ENCODE measurements around the gene RASL10B.

The RASL10B gene

DNA sequence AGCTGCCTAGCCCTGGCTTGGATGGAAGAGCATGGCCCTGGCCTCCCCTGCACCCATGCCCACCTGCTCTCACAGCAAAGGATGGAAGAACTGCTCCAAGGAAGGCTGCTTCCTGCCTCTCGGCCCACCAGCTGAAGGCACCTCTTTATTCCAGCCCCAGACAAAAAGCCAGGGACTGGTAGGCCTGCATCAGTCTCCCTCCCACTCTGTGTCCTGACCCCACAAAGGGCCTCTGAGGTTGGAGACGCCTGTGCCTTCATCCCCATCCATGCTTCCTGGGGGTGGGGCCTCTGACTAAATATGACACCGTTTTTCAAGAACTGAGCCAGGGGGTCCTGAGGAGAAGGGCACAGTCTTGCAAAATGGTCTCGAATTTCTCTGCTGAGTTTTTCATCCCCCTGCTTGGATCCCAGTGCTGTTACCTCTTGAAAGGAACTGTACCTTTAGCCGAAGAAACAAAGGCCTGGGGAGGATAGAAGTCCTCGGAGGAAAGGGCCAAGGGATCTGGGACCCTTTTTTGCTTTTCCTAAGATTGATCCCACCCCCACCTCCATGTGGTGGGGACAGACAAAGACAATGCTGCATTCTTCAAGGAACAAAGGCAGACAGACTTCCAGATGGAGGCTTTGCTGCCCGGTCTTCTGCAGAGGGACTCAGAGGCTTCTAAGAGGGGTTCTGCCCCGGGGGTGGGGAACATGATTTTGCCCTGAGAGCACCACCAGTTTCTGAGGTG is 34.5 kb downstream of the RASL10B start:
- no peak for DNase-seq (ENCODE audit: low read depth in 2 of 2)

GRCh38 chr17:35766489-35766877 is 35.0 kb downstream of the RASL10B start:
- no peak for DNase-seq (ENCODE audit: low read depth in 2 of 2)

DNA sequence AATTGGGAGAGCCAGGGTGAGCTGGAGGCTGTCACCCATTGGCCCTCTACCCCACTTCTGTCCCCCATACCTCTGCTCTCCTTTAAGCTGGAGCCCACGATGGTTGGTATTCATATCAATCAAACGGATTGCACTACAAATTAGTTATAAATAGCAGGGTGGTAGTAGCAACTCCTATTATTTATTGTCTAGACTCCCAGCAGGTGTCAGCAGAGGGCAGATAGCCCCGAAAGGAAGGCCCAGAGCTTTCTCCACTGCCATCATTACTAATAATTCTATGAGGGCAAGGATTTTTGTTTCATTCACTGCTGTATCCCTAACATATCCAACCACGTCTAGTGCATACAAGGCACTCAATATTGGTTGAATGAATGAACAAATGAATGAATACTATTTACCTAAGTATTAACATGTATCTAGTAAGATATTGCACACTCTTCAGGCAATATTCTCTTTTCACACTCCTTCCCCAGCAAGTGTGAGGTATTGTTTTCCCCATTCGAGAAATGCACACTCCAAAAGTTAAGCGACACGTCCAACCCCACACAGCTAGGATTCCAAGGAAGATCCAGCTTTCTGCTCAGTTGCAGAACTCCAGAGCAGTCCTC is 35.6 kb downstream of the RASL10B start:
- DNase-seq (ENCODE audit: low read depth in 2 of 2): no peak

DNA sequence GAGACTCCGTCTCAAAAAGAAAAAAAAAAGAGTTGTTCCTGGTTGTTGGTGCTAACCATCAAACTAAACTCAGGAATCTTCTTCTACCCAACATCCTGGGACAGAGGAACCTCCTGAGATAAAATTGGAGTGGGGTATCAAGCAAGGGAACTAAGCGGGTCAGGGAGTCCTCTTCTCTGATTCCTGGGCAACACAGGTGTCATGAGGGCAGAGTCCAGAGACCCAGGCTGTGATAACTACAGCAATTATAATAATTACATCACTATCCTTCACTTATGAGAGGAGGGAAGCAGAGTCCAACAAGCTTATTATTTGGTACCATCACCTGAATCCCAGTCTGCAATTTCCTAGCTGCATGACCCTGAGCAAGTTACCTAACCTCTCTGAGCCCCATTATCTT is 37.4 kb downstream of the RASL10B start:
- DNase-seq (ENCODE audit: low read depth in 2 of 2): no peak

DNA sequence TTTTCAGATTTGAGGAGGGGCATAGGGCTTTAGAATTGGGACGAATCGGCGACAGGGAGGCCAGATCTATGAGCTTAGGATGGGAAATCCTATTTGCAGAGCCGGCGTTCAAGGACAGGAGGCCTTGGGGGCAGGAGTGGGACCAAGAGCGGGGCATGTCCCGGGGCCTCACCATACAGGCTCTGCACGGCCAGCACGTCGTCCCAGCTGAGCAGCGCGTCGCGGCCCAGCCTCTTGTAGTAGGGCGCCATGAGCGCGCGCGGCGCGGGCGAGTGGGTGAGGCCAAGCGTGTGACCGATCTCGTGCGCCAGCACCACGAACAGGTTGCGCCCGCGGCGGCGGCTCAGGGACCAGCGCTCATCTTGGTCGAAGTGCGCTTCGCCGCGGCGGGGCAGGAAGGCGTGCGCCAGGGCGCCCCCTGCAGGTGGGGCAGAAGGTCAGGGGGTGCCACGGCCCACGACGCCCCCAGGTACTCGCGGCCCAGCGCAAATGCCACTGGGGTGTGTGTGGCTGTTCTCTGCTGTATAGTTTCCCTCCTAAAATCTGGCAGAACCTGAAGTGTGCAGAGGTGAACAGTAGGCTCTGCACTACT is 38.6 kb downstream of the RASL10B start:
- no peak for DNase-seq (ENCODE audit: low read depth in 2 of 2)

DNA sequence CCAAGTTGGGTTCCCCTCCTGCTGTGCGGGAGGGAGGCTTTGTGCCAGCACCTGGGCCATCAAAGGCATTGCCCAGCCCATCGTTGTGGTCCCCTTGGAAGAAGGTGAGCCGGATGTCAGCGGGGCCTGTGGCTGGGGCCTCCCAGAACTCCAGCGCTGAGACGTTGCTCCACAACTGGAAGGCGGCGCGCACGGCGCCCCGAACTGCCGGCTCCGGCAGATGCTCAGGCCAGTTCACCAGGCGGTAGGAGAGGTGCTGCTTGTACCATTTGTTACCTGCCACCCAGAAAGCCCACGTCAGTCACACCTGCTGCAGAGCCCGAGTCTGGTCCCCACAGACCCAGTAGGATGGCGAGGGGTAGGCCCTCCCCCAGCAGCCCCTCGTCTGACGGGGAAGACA is 41.7 kb downstream of the RASL10B start:
- no peak for DNase-seq (ENCODE audit: low read depth in 2 of 2)

DNA sequence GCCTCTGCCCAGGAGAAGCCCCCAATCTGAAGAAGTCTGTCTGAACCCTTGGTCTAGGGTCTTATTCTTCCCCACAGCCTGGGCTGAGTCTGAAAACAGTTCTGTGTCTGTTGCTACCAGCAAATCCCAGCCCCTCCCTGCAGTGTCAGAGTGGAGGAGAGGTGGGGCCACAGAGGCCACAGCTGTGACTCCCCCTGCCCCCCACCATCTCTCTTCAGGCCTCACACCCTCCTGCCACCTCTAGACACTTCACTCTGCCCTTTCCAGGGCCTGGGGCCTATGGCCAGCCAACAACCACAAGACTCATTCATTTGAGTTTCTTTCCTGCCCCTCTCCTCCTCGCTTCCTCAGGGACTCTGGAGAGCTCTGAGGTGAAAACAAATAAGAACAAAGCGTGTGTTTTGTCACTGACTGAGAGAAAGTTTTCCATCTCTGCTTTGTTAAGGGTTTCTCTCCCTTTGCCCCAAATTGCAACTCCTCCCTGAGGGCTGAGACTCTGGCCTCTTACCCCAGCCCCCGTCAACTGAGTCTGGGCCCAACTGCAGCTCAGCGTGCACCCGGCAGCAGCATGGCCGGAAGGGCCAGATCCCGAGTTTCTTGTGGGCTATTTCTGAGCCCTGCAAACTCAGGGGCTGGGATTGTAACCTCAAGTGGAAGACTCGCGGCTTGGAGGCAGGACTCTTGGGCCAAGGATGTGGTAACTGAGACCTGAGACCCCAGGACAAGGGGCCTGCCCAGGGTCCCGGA is 42.4 kb downstream of the RASL10B start:
- no peak for DNase-seq (ENCODE audit: low read depth in 2 of 2)

DNA sequence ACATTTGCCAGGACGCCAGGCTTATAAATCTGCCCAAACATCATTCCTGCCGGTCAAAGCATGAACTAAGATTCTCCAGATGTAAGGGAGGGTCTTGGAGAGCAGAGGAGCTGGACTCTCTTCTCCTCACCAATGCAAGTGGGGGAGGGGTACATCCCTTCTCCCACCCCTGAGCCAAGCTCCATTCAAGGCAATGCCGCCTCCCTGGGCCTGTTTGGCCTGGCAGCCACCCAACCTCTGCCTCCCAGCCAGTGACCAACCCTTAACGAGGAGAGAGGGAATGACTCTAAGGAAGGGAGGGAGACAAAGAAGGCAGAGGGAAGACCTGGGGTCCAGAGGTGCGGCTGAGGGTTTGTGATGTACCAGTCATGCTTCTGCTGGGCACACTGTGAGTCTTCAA is 43.1 kb downstream of the RASL10B start:
- no peak for DNase-seq (ENCODE audit: low read depth in 2 of 2)

DNA sequence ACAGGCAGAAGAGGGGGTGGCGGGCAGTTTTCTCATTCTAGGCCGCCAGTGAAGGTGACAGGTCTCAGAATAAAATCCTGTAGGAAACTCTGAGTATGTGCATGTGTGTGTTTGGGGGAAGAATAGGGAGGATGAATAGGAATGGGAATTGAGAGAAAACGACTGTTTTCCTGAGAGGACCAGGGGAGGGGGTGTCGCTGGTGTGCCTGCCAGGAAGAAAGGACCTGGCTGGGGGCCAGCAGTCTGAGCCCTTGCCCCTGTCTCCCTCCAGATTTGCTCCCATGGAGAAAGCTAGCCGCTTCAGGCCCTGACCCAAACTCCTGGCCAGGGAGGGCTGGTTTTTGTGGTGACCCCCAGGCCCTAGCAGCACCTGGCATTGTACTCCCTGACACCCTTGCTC is 43.6 kb downstream of the RASL10B start:
- DNase-seq (ENCODE audit: low read depth in 2 of 2): no peak

- no peak for DNase-seq (ENCODE audit: low read depth in 2 of 2)
These were observed 44.1 kb downstream of the RASL10B start for GRCh38 chr17:35775583-35775982.

- no peak for DNase-seq (ENCODE audit: low read depth in 2 of 2)
These were observed 47.3 kb downstream of the RASL10B start for GRCh38 chr17:35778641-35779196.

- DNase-seq (ENCODE audit: low read depth in 2 of 2): no peak
These were observed 49.5 kb downstream of the RASL10B start for GRCh38 chr17:35780950-35781349.

GRCh38 chr17:35784895-35785294 is 53.5 kb downstream of the RASL10B start:
- no peak for DNase-seq (ENCODE audit: low read depth in 2 of 2)

GRCh38 chr17:35786941-35787432 is 55.5 kb downstream of the RASL10B start:
- no peak for DNase-seq (ENCODE audit: low read depth in 2 of 2)

DNA sequence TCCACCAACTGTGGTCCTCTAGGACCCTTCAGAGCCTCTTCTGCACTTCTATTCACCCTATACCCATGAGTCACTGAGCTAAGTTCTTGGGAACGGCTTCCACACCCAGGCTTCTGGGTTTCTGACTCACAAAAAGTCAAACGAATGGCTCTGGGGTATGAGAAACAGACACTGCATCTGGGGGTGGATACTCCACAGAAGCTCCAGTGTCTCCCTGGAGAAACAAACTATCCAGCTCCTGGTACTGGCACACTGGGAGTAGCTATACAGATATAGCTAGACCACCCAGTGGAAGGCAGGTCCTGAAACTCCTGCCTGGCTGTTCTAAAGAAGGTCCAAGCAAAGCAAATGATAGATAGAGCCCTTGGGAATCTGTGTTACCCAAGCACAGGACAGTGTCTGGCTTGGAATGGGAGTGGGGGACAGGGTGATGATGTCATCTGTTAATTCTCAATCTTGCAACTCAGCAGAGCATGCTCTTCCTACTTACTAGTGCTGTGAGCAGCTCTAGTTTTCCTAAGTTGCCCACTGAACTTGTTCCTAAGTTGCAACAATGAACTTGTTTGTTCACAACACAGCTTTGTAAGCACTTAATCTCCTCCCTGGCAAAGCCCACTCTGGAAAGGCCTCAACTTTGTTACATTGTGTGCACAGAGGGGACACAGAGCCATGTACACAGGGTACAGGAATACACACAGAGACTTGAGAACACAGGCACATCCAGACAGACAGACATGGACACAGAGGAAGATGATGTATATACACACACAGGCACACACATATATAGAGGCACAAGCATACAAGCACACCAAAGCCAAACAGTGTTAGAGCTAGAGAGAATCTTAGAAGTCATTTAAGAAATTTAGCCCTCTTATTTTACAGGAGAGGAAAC is 57.3 kb downstream of the RASL10B start:
- DNase-seq (ENCODE audit: low read depth in 2 of 2): no peak

GRCh38 chr17:35790841-35791240 is 59.4 kb downstream of the RASL10B start:
- no peak for DNase-seq (ENCODE audit: low read depth in 2 of 2)

DNA sequence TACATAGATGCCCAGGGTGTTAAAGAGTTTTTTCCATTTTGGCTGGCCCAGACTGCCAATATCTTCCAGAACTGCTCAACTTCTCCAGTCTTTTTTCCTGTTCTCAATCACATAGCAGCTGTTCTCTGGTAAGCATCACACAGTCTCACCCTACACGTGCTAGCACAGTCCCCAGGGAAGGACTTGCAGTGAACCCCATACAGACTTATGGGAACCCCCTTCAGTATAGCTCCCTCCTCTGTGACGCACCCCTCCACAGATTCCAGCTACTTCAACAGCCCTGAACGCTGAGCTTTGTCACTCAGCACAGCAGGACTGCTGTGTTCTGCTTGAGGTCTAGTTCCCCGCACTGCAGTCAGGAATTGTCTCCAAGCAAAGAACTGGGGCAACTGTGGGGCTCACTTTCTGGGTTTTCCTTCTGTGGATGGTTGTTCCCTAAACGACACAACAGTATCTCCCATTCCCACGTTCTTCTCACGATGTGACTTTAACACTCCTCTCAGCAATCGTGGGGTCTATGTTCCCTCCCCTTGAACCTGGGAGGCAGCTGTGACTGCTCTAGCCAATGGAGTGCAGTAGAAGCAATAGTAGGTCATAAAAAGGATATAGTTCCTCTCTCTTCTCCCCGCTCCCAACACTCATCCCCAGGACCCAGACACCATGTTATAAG is 60.4 kb downstream of the RASL10B start:
- DNase-seq (ENCODE audit: low read depth in 2 of 2): no peak
